ENCODE results near the gene WDR74.
"Not testable (repeated sequence)": the region's sequence is repeated elsewhere in the genome, so short reads cannot be mapped to it uniquely, and the experiment has no call there.

DNA sequence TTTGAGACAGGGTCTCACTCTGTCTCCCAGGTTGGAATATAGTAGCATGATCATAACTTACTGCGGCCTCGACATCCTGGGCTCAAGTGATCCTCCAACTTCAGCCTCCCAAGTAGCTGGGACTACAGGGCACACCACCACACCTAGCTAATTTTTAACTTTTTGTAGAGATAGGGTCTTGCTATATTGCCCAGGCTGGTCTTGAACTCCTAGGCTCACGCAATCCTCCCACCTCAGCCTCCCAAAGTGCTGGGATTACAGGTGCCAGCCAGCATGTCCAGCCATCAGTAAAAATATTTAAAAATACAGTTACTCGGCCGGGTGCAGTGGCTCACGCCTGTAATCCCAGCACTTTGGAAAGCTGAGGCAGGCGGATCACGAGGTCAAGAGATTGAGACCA, 11.3 kb downstream of the WDR74 start:
- TF ChIP-seq EZH2 (IDR thresholded peaks at IDR 0.05); POLR2AphosphoS5 (IDR thresholded peaks at IDR 0.05; ENCODE audit: borderline replicate concordance, low read depth, low read length); FOXP2 (optimal IDR thresholded peaks at IDR 0.05; ENCODE audit: control extremely low read depth, extremely low read length, insufficient read depth): not testable (repeated sequence)
